ENCODE results near the gene RAB44. TPM values are rescaled to one million over a fixed set of nuclear protein-coding genes. Genes with fewer than 3 reads are reported as not detected.
A peak's percentile ranks its signal among the peaks of the same experiment; 100 is the strongest.

RAB44 gene
- total RNA-seq, 1 experiment from 2014 or later = not detected

DNA sequence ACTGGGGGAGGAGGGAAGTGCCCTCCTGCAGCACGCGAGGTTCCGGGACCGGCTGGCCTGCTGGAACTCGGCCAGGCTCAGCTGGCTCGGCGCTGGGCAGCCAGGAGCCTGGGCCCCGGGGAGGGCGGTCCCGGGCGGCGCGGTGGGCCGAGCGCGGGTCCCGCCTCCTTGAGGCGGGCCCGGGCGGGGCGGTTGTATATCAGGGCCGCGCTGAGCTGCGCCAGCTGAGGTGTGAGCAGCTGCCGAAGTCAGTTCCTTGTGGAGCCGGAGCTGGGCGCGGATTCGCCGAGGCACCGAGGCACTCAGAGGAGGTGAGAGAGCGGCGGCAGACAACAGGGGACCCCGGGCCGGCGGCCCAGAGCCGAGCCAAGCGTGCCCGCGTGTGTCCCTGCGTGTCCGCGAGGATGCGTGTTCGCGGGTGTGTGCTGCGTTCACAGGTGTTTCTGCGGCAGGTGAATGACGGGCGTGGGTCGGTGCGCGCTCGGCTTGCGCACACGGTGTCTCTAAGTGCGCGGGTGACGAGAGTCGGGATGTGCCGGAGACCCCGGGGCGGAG lies 19.1 kb upstream of the RAB44 start, which contains the start of gene CDKN1A:
TSS of gene CDKN1A (plus strand) at position 227 of the 555 bp plus-strand sequence. CDS start 5,388 bp downstream, outside the sequence.
- Histone ChIP-seq H3K18ac (ENCODE audit: insufficient read length, low read depth, low read length) (peak within 1 kb of the TSS; percentile 86), H3K9ac (ENCODE audit: extremely low read depth, insufficient read length, low read length) (no peak within 1 kb of the TSS), H2BK15ac (ENCODE audit: low read depth, low read length) (no peak within 1 kb of the TSS), H3K4ac (ENCODE audit: low read depth, low read length) (no peak within 1 kb of the TSS), H3K23me2 (ENCODE audit: insufficient read length, low read depth, low read length, poor library complexity, severe bottlenecking) (peaks cover 14% of the 10 kb centered on the region), H4K91ac (ENCODE audit: insufficient read length, low read depth, low read length) (no peak within 1 kb of the TSS), H2BK5ac (ENCODE audit: insufficient read length, low read length) (no peak within 1 kb of the TSS), H2AK5ac (ENCODE audit: insufficient read length, low read length) (no peak within 1 kb of the TSS), H3K79me2 (ENCODE audit: insufficient read depth, low read length) (no peaks in the 10 kb centered on the region), H4K20me1 (ENCODE audit: control insufficient read depth, insufficient read depth, insufficient read length) (no peaks in the 10 kb centered on the region), H3K27me3 (ENCODE audit: insufficient read depth, low read length) (peaks cover 5% of the 10 kb centered on the region; the same call in 1 of the 2 replicates), H2AFZ (ENCODE audit: low read length) (no peak within 1 kb of the TSS), H2BK12ac (ENCODE audit: insufficient read length, low read depth, low read length) (no peak within 1 kb of the TSS), H4K8ac (replicated peaks; ENCODE audit: insufficient read length, low read depth, low read length) (no peak within 1 kb of the TSS), H3K4me1 (ENCODE audit: insufficient read depth, low read length) (peaks cover 6% of the 10 kb centered on the region; the same call in 1 of the 2 replicates), H3K9me3 (ENCODE audit: control insufficient read depth, low read depth, low read length) (no peaks in the 10 kb centered on the region), H2BK20ac (ENCODE audit: low read depth, low read length, poor library complexity, severe bottlenecking) (no peak within 1 kb of the TSS), H3T11ph (ENCODE audit: low read length) (no peak within 1 kb of the TSS), H3K4me2 (ENCODE audit: insufficient read depth, insufficient read length, low read length) (peak within 1 kb of the TSS; percentile 44), H2BK120ac (ENCODE audit: low read depth, low read length, poor library complexity, severe bottlenecking) (no peak within 1 kb of the TSS), H3K56ac (ENCODE audit: insufficient read length, low read depth, low read length) (no peak within 1 kb of the TSS), H3K14ac (ENCODE audit: insufficient read depth, low read length) (peak within 1 kb of the TSS; percentile 82), H3K79me1 (ENCODE audit: insufficient read depth, low read depth, low read length, poor library complexity, severe bottlenecking) (no peaks in the 10 kb centered on the region), H4K5ac (ENCODE audit: insufficient read length, low read depth, low read length) (no peak within 1 kb of the TSS), H3K23ac (ENCODE audit: insufficient read length, low read depth, low read length) (no peak within 1 kb of the TSS), H3K27ac (ENCODE audit: insufficient read length, low read depth, low read length) (no peak within 1 kb of the TSS)
- Mint-ChIP-seq H3K4me1 (peaks cover 44 to 47% of the 10 kb centered on the region in 2 experiments), H3K9me3 (no peaks in the 10 kb centered on the region; a peak in 2 of 5 replicates), H3K27me3 (ENCODE audit: low read depth) (peaks cover 24% of the 10 kb centered on the region), H3K27ac (peak within 1 kb of the TSS in 1 of 3 experiments; percentile 73; a peak in 3 of 7 replicates), H3K4me3 (peak within 1 kb of the TSS; percentile 83 to 86), H3K36me3 (ENCODE audit: insufficient read depth in 1 of 3, low read depth in 3 of 3) (peaks cover 0 to 6% (median 0%) of the 10 kb centered on the region in 3 experiments; a peak in 2 of 7 replicates)
- TF ChIP-seq, protein P1, sequence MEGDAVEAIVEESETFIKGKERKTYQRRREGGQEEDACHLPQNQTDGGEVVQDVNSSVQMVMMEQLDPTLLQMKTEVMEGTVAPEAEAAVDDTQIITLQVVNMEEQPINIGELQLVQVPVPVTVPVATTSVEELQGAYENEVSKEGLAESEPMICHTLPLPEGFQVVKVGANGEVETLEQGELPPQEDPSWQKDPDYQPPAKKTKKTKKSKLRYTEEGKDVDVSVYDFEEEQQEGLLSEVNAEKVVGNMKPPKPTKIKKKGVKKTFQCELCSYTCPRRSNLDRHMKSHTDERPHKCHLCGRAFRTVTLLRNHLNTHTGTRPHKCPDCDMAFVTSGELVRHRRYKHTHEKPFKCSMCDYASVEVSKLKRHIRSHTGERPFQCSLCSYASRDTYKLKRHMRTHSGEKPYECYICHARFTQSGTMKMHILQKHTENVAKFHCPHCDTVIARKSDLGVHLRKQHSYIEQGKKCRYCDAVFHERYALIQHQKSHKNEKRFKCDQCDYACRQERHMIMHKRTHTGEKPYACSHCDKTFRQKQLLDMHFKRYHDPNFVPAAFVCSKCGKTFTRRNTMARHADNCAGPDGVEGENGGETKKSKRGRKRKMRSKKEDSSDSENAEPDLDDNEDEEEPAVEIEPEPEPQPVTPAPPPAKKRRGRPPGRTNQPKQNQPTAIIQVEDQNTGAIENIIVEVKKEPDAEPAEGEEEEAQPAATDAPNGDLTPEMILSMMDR (conservative IDR thresholded peaks at IDR 0.05) = no peak
- WGBS (ENCODE audit: extremely low coverage, insufficient read length, low lambda C conversion rate) = no CpG with 5 or more reads among the region's 63 CpGs
- DNase-seq = peak; percentile 81
